ENCODE results near the gene GNA15. TPM values are rescaled to one million over a fixed set of nuclear protein-coding genes. Genes with fewer than 3 reads are reported as not detected.

The GNA15 gene
- total RNA-seq, 2 donors from 2014 or later: 3.0 to 105 TPM

DNA sequence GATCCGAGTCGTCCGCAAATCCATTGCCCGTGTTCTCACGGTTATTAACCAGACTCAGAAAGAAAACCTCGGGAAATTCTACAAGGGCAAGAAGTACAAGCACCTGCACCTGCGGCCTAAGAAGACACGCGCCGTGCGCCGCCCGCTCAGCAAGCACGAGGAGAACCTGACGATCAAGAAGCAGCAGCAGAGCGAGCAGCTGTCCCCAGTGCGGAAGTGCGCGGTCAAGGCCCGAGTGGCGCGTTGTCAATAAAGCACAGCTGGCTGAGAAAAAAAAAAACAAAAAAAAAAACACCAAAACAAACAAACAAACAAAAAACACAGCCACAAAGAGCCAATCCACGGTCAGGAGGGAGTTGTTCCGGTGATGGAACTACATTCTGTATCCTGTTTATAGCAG is 4.7 kb upstream of the GNA15 start:
- no peaks in the 10 kb centered on the region for H3K9me3 Mint-ChIP-seq
- no peak overlapping the region for H3K27ac Mint-ChIP-seq
- ATAC-seq (no peak), DNase-seq (ENCODE audit: low spot score in 2 of 2) (no peak)
- peaks cover 0 to 7% of the 10 kb centered on the region in 2 donors for H3K36me3 Mint-ChIP-seq

DNA sequence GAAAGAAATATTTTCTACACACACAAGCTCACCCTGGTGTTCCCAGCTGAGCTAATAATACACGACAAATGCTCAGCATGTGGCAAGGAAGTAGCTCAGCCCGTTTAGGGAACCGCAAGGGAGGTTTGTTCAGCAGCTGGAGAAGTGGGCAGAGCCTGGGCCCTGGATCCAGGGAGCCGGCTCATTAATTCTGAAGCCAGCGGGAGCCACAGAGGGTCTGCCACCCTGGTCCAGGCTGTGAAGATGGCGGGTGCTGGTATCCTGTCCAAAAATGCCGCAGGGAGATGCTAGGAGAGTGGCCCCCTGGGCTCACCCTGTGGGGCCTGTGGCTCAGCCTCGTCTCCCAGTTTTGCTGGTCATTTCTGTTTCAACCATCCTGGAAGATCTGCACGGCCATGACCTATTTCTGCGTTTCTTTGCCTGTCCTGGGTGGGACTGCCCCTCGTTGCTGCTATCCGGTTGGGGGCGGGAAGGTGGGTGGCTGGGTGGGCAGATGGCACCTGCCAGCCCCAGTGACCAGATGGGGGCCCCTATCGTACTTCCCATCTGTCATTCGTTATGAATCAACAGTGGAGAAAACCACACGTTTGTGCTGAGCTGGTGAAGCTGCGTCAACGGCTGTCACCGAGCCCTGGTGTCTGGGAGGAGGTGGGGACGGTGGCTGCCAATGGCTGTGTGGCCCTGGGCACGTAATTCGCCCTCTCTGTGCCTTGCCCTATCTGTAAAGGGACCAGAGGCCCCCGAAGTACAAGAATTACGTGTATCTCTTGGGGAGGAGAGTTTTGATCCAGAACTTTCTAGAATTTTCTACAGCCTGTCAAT is 2.7 kb upstream of the GNA15 start:
- DNase-seq (ENCODE audit: low spot score in 2 of 2) (peak; percentile 75 to 82), ATAC-seq (peak; percentile 94 to 96)
- peaks cover 6 to 20% of the 10 kb centered on the region in 2 donors for H3K36me3 Mint-ChIP-seq
- no peaks in the 10 kb centered on the region for H3K9me3 Mint-ChIP-seq
- H3K27ac Mint-ChIP-seq: peak overlapping the region; percentile 71 to 90

DNA sequence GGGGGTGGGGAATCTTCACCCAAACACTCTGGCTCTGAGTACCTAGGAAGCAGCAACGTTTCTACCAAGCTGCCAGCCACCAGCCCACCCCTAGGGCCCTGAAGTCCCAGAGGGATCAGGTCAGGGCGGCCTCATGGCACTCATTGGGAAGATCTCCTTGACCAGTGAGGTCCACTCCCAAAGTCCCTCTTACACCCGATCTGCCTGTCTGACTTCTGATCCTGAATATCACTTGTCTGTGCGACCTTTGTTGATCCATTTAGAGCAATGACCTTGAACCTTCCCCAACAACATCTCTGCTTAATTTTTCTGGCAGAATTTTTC is 2.1 kb upstream of the GNA15 start:
- DNase-seq (ENCODE audit: low spot score in 2 of 2) (no peak), ATAC-seq (no peak)
- Mint-ChIP-seq H3K36me3 (peaks cover 6 to 20% of the 10 kb centered on the region in 2 donors), H3K9me3 (no peaks in the 10 kb centered on the region), H3K27ac (peak overlapping the region; percentile 71 to 90)

DNA sequence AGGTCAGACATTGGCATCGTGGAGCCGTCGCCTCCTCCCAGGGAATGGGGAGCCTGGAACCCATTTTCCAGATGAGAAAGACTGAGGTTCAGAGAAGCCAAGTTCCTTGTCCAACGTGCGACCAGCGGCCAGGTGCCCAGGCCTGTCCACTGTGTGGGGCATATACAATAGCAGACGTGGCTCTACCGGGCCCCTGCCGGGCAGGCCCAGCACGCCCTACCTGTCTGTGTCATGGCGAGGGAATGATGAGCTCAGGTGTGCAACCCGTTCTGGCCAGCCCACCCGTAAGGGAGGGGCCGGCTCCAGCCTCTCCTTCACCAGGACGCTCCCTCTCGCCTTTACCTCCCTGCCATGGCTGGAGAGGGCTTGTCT is 837 bp downstream of the GNA15 start:
- DNase-seq (ENCODE audit: low spot score in 2 of 2) (no peak), ATAC-seq (no peak)
- peak overlapping the region in 1 of 2 donors; percentile 27 for H3K27ac Mint-ChIP-seq
- peaks cover 13 to 35% of the 10 kb centered on the region in 2 donors for H3K36me3 Mint-ChIP-seq
- peaks cover 0 to 6% of the 10 kb centered on the region in 2 donors for H3K9me3 Mint-ChIP-seq

DNA sequence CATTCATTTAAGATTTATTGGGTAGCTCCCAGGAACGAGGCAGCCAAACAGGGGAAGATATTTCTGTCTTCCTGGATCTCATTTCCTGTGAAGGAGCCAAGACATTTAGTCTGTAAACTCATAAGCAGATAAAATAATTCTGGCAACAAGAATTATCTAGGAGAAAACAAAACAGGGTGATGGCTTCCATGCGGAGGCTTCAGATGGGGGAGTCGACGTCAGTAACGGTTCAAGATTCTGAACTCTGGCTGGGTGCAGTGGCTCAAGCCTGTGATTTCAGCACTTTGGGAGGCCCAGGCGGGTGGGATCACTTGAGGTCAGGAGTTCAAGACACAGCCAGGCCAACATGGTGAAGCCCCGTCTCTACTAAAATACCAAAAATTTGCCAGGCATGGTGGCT is 1.3 kb downstream of the GNA15 start:
- Mint-ChIP-seq H3K27ac (peak overlapping the region in 1 of 2 donors; percentile 27), H3K36me3 (peaks cover 13 to 36% of the 10 kb centered on the region in 2 donors), H3K9me3 (peaks cover 0 to 6% of the 10 kb centered on the region in 2 donors)
- ATAC-seq (no peak), DNase-seq (ENCODE audit: low spot score in 2 of 2) (no peak)

DNA sequence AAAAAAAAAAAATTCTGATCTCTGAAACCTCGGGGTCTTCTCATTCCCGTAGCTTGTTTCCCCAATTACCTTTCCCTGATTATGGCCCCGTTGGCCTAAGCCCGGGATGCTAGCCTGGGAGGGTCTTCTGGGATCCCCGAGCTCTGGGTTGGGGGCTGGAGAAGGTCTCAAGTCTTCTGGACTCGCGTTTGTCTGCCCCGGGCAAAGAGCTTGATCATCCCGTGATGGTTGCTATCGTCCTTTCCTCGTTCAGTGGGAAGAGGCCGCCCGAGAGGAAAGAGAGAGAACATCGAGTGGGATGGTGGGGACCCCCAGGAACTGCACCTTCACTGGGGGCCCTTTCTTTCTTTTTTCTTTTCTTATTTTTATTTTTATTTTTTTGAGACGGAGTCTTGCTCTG is 2.4 kb downstream of the GNA15 start:
- Mint-ChIP-seq H3K9me3 (peaks cover 0 to 6% of the 10 kb centered on the region in 2 donors), H3K36me3 (peaks cover 13 to 36% of the 10 kb centered on the region in 2 donors), H3K27ac (no peak overlapping the region)
- no peak for DNase-seq (ENCODE audit: low spot score in 2 of 2)
- no peak for ATAC-seq

DNA sequence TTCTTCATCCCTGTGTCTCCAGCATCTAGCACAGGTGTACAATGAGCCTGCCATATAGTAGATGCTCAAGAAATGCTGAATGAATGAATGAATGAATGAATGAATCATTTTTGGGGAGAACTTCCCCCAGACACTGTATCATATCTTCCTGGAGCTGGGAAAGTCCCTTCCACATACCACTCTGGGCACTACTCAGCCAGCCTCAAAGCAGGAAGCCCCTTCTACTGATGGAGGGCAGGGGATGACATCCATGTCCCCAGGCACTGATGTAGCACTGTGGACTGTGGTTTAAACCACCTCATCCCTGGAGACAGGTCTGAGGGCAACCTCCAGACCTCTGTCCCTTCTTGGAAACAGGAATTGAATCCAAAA is 4.8 kb downstream of the GNA15 start:
- peak in 1 of 2 donors; percentile 71 for DNase-seq (ENCODE audit: low spot score in 2 of 2)
- Mint-ChIP-seq H3K36me3 (peaks cover 13 to 34% of the 10 kb centered on the region in 2 donors), H3K9me3 (peaks cover 0 to 6% of the 10 kb centered on the region in 2 donors), H3K27ac (peak overlapping the region; percentile 9 to 46)
- peak; percentile 32 to 95 for ATAC-seq

DNA sequence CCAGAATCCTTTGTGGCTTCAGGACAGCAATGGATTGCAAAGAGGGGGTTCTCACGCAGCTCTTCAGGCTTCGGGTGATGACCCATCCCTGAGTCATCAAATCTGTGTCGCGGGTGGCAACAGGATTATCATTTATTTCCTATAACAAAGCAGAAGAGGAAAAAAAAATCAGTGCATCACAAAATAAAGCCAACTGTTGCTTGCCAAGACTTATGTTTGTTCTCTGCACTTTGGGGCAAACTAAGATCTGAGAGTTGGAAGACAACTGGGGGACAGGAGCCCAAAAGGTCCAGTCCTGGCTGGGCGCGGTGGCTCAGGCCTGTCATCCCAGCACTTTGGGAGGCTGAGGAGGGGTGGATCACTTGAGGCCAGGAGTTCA is 6.4 kb downstream of the GNA15 start:
- Mint-ChIP-seq H3K36me3 (peaks cover 7 to 24% of the 10 kb centered on the region in 2 donors), H3K27ac (peak overlapping the region in 1 of 2 donors; percentile 79), H3K9me3 (peaks cover 0 to 6% of the 10 kb centered on the region in 2 donors)
- DNase-seq (ENCODE audit: low spot score in 2 of 2) (peak in 1 of 2 donors; percentile 38), ATAC-seq (peak; percentile 51 to 80)

DNA sequence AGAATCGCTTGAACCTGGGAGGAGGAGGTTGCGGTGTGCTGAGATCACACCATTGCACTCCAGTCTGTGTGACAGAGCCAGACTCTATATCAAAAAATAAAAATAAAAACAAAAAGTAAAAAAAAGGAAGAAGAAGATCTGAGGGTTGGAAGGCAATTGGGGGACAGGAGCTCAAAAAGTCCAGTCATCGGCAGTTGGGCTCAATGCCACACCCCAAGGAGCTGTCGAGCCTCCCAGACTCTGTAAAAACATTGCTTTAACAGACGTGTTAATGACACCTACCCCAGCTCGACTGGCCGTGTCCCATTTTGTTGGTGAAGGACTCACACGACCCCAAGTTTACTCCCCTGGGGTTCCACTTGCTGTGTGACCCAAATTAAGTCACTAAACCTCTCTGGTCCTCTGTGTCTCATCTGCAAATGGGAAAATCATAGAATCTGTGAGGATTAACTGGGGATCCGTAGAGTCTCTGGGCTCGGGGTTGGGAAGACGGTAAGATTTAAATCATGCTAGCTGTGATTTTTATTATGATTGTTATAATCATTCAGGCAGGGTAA is 7.0 kb downstream of the GNA15 start:
- peaks cover 0 to 6% of the 10 kb centered on the region in 2 donors for H3K9me3 Mint-ChIP-seq
- DNase-seq (ENCODE audit: low spot score in 2 of 2) (no peak), ATAC-seq (no peak)
- peaks cover 7 to 20% of the 10 kb centered on the region in 2 donors for H3K36me3 Mint-ChIP-seq
- H3K27ac Mint-ChIP-seq: peak overlapping the region in 1 of 2 donors; percentile 79

DNA sequence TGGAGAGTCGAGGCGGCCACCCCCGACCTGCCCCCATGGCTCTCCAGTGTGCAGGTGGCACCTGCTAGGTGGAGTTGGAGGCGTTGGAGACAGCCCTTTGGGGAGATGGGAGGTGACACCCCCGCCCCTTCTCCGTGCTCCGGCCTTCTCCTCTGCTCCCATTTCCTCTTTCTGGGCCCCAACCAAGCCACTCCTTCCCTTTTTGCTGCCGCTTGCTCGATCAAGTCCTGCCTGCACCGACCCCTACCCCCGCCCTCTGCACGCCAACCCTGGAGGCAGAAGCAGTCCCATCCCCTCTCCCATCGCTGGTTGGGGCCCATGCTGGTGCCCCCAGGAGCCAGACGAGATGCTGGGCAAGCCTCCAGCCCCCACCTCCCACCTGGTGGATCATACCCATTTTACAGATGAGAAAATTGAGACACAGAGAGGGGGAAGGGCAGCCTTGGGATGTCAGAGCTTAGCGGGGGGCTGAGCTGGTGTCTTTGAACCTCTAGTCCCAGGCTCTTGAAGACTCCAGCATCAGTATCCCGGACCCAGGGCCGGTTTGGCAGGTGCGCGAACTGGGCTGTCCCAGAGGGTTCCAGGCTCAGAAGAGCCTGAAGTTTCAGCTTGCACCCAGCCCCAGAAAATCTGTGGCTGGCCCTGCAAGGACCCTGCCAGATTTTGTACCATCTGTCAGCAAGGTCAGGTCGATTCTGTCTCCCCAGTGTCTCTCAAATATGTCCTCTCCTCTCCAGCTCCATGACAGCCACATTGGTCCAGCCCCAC is 10.3 kb downstream of the GNA15 start:
- DNase-seq (ENCODE audit: low spot score in 2 of 2) (no peak), ATAC-seq (no peak)
- peak overlapping the region in 1 of 2 donors; percentile 17 for H3K27ac Mint-ChIP-seq
- no peaks in the 10 kb centered on the region for H3K9me3 Mint-ChIP-seq
- H3K36me3 Mint-ChIP-seq: peaks cover 0 to 18% of the 10 kb centered on the region in 2 donors

DNA sequence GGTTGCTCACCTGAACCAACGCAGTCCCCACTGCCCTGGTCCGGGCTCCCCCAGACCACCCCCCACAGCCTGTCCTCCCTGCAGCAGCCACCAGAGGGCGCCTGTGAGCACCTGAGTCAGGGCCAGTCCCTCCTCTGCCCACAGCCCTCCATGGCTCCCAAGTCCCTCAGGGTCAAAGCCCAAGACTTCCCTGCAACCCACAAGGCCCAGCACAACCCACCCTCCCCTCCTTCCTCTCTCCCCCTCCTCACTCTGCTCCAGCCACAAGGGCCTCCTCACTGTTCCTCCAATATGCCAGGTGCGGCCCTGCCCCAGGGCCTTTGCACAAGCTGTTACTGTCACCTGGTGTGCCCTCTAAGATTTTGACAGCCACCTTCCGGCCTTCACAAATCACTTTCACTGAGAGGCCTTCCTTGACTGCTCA is 10.9 kb downstream of the GNA15 start:
- H3K36me3 Mint-ChIP-seq: peaks cover 0 to 18% of the 10 kb centered on the region in 2 donors

DNA sequence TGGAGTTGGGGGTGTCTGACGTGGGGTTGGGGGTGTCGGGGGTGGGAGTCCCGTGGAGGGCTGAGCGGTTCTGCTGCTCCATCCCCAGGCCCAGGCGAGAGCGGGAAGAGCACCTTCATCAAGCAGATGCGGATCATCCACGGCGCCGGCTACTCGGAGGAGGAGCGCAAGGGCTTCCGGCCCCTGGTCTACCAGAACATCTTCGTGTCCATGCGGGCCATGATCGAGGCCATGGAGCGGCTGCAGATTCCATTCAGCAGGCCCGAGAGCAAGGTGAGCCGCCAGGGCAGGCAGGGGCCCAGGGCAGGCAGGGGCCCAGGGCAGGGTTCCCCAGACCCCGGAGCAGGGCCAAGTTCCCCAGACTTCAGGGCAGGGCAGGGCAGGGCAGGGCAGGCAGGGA is 12.7 kb downstream of the GNA15 start:
- peaks cover 0 to 12% of the 10 kb centered on the region in 2 donors for H3K36me3 Mint-ChIP-seq
- H3K27ac Mint-ChIP-seq: no peak overlapping the region
- no peak for ATAC-seq
- H3K9me3 Mint-ChIP-seq: no peaks in the 10 kb centered on the region
- DNase-seq (ENCODE audit: low spot score in 2 of 2): no peak

More for the DNA sequence above, 10.9 kb downstream of the GNA15 start:
- H3K27ac Mint-ChIP-seq: peak overlapping the region; percentile 17 to 86
- ATAC-seq (peak; percentile 74 to 82), DNase-seq (ENCODE audit: low spot score in 2 of 2) (peak; percentile 84 to 91)
- H3K9me3 Mint-ChIP-seq: no peaks in the 10 kb centered on the region

DNA sequence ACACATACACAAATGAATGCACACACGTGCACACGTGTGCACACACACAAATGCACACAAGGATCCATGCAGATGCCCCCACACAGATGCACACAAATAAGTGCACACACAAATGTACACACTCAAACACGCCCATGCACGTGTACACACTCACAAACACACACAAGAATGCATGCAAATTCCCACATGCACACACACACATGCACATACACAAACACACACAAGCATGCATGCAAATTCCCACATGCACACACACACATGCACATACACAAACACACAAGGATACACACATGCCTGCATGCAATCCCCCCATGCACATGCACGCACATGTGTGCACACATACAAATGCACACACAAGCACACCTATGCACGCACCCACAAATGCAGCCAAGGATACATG is 13.3 kb downstream of the GNA15 start:
- H3K27ac Mint-ChIP-seq: no peak overlapping the region
- H3K9me3 Mint-ChIP-seq: no peaks in the 10 kb centered on the region
- ATAC-seq (no peak), DNase-seq (ENCODE audit: low spot score in 2 of 2) (no peak)
- H3K36me3 Mint-ChIP-seq: peaks cover 0 to 12% of the 10 kb centered on the region in 2 donors

DNA sequence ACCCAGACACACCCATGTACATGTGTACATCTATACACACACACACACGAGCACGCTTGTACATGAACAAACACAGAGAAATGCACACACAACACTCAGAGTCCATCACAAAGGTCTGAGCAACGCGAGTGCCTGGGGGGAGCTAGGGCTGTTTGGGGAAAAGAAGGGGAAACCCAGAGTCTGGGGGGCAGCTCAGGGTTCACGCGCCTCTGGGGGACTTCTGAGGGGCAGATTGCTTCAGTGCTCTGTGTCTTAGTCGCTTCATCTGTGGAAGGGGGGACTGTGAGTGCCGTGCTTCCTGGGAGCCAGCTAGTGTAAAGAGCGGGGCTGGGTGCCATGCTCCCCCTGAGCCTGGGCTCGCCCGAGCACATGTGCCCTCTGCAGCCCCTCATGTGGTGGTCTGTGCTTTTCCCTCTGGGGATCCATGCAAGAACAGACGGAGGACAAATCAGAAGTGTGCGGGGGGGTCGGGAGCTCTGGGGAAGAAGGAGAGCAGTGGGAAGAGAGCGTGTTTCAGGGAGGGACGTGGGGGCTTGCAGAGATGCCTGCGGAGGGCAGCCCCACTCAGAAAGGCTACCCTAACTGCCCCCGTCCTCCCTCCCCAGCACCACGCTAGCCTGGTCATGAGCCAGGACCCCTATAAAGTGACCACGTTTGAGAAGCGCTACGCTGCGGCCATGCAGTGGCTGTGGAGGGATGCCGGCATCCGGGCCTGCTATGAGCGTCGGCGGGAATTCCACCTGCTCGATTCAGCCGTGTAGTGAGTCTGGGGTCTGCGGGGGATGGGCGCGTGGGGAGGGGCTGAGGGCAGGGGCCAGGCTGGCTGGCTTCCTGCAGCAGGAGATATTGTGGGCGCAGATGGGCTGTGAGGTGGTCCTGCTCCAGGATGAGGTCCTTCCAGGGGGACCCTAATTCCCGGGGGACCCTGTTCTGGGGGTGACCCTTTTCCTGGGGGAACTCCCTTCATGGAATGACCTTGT is 14.0 kb downstream of the GNA15 start:
- H3K27ac Mint-ChIP-seq: no peak overlapping the region
- H3K9me3 Mint-ChIP-seq: no peaks in the 10 kb centered on the region
- no peak for DNase-seq (ENCODE audit: low spot score in 2 of 2)
- peaks cover 0 to 12% of the 10 kb centered on the region in 2 donors for H3K36me3 Mint-ChIP-seq
- no peak for ATAC-seq

DNA sequence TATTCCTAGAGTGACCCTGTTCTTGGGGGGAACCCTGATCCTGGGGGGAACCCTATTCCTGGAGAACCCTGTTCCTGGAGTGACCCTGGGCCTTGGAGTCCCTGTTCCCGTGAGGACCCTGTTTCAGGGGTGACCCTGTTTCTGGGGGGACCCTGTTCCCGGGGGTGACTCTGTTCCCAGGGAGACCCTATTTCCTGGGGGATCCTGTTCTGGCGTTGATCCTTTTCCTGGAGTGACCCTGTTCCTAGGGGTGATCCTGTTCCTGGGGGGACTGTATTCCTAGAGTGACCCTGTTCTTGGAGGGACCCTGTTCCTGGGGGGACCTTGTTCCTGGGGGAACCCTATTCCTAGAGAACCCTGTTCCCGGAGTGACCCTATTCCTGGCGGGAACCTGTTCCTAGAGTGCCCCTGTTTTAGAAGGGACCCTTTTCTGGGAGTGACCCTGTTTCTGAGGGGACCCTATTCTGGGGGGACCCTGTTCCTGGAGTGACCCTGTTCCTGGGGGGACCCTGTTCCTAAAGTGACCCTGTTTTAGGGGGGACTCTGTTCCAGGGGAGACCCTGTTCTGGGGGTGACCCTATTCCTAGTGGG is 15.0 kb downstream of the GNA15 start:
- Mint-ChIP-seq H3K9me3 (no peaks in the 10 kb centered on the region), H3K36me3 (peaks cover 0 to 12% of the 10 kb centered on the region in 2 donors), H3K27ac (no peak overlapping the region)
- ATAC-seq (no peak), DNase-seq (ENCODE audit: low spot score in 2 of 2) (no peak)
